HG03095 (cell line): Measurements from ENCODE around the gene HOXA3.

Experiments used
- ATAC-seq: cut with Tn5 transposase; IDR thresholded peaks from one replicate; pipeline ENCODE4 v1.9.1; 2021; ENCODE audit warnings: moderate library complexity; ENCODE audit not compliant: unreplicated experiment

HOXA3 gene

DNA sequence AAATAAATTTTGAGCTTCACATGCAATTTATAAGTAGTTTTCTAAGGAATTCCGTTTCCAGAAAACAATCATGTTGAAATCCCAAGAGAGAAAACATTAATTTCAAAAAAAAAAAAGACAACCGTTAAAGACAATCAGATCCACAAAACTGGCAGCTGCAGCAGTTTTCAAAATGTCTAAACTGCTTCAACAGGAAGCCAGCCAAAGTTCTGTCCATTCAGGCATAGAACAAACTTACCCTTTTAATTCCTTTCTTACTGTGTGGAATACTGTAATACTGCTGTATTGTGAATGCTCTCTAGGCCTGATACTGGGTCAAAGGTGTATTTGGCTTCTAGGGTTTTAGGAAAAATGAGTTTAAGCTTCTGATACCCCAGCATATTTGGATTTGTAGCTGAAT, 88.2 kb downstream of the HOXA3 start:
- ATAC-seq: no peak

DNA sequence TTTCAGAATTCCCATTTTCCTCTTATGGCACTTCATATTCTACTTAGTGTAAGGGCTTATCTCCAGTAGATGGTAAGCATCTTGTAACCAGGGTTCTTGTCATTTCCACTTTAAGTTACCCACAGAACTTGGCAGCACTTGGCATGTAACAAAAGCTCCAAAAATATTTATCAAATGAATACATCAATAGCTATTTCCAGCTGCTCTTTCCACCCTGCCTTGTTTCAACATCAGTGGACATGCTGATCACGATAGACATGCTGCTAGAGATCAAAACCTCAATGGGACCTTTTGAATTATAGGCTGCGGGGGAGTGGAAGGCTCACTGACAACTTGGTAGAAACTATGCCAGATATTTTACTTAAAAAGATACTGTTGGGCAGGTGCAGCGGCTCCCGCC, 89.4 kb downstream of the HOXA3 start:
- ATAC-seq: no peak
